Measurements from ENCODE around the gene SNURF.

DNA sequence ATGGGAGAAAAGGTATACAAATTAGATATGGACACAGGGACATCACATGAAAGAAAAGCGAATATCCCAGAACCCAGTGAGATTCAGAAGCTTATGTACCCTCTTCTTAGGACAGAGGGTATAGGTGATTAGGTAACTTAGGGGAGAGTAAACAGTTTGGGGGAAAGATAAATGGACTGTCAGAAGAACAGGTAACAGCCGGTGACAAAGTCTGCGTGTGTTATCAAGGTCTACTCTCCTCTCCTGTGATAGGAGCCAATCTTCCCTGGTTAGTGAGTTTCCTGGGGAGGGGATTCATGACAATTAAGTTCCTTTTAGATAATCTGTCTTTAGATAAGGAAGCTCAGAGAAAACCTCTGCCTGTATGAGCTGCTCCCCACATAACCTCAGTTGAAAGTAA is 30.6 kb upstream of the SNURF start:
- TF ChIP-seq, protein P1, sequence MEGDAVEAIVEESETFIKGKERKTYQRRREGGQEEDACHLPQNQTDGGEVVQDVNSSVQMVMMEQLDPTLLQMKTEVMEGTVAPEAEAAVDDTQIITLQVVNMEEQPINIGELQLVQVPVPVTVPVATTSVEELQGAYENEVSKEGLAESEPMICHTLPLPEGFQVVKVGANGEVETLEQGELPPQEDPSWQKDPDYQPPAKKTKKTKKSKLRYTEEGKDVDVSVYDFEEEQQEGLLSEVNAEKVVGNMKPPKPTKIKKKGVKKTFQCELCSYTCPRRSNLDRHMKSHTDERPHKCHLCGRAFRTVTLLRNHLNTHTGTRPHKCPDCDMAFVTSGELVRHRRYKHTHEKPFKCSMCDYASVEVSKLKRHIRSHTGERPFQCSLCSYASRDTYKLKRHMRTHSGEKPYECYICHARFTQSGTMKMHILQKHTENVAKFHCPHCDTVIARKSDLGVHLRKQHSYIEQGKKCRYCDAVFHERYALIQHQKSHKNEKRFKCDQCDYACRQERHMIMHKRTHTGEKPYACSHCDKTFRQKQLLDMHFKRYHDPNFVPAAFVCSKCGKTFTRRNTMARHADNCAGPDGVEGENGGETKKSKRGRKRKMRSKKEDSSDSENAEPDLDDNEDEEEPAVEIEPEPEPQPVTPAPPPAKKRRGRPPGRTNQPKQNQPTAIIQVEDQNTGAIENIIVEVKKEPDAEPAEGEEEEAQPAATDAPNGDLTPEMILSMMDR (IDR thresholded peaks at IDR 0.05) = no peak
- no peak for TF ChIP-seq POLR2AphosphoS5 (IDR thresholded peaks at IDR 0.05)

All from gastroesophageal sphincter (tissue), 3 donors.